ENCODE data around the gene DRC7.

GRCh38 chr16:57749856-57750452 lies 55.3 kb downstream of the DRC7 start:
- TF ChIP-seq ZFX (IDR thresholded peaks at IDR 0.05) = no peak
- TF ChIP-seq CTCF (conservative IDR thresholded peaks at IDR 0.05) = no peak

All from C4-2B (cell line).